WTC11 (cell line): ENCODE results near the gene PRAMEF5.
"Not testable (repeated sequence)": the region's sequence is repeated elsewhere in the genome, so short reads cannot be mapped to it uniquely, and the experiment has no call there.

ENCODE experiments used
- ELF4 ChIP-seq: sonication (generic); formaldehyde crosslinking; IDR thresholded peaks from 2 replicates; pipeline ENCODE4 v1.8.1; 2022; ENCODE audit warnings: low read depth, mild to moderate bottlenecking, moderate library complexity, missing genetic modification reagents
- TF ChIP-seq, protein P1 (sequence below): fragments of 200-600 bp; IDR thresholded peaks from 2 replicates; pipeline ENCODE4 v1.8.0; 2022; ENCODE audit warnings: antibody characterized with exemption
- TF ChIP-seq, protein P2 (sequence below): sonication (generic); formaldehyde crosslinking; IDR thresholded peaks from 2 replicates; pipeline ENCODE4 v1.8.1; 2023; ENCODE audit warnings: mild to moderate bottlenecking, missing genetic modification reagents, moderate library complexity
- TF ChIP-seq, protein P3 (sequence below): fragments of 250-450 bp; sonication (Bioruptor Pico); IDR thresholded peaks from 2 replicates; pipeline ENCODE4 v2.1.2; 2022; ENCODE audit warnings: mild to moderate bottlenecking, moderate library complexity
- TF ChIP-seq, protein P4 (sequence below): sonication (generic); formaldehyde crosslinking; IDR thresholded peaks from 2 replicates; pipeline ENCODE4 v1.8.1; 2023; ENCODE audit warnings: mild to moderate bottlenecking, missing genetic modification reagents, borderline replicate concordance
- TF ChIP-seq, protein P5 (sequence below): sonication (generic); formaldehyde crosslinking; IDR thresholded peaks from 2 replicates; pipeline ENCODE4 v1.8.0; 2023; ENCODE audit warnings: mild to moderate bottlenecking, missing genetic modification reagents

DNA sequence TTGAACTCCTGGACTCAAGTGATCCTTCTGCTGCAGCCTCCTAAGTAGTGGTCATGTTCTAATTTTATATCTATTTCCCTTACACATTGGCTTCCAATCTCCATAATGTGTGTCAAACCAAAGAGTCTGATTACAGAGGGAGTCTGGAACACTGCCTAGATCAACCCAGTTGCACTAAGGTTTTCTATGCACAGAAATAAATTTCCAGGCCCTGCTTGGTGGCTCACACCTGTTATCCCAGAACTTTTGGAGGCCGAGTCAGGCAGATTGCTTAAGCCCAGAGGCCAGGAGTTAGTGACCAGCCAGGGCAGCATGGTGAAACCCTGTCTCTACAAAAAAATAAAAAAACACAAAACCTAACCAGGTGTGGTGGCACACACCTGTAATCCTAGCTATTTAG, 19.9 kb upstream of the PRAMEF5 start:
- TF ChIP-seq, protein P1, sequence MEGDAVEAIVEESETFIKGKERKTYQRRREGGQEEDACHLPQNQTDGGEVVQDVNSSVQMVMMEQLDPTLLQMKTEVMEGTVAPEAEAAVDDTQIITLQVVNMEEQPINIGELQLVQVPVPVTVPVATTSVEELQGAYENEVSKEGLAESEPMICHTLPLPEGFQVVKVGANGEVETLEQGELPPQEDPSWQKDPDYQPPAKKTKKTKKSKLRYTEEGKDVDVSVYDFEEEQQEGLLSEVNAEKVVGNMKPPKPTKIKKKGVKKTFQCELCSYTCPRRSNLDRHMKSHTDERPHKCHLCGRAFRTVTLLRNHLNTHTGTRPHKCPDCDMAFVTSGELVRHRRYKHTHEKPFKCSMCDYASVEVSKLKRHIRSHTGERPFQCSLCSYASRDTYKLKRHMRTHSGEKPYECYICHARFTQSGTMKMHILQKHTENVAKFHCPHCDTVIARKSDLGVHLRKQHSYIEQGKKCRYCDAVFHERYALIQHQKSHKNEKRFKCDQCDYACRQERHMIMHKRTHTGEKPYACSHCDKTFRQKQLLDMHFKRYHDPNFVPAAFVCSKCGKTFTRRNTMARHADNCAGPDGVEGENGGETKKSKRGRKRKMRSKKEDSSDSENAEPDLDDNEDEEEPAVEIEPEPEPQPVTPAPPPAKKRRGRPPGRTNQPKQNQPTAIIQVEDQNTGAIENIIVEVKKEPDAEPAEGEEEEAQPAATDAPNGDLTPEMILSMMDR: not testable (repeated sequence)
- TF ChIP-seq, protein P2, sequence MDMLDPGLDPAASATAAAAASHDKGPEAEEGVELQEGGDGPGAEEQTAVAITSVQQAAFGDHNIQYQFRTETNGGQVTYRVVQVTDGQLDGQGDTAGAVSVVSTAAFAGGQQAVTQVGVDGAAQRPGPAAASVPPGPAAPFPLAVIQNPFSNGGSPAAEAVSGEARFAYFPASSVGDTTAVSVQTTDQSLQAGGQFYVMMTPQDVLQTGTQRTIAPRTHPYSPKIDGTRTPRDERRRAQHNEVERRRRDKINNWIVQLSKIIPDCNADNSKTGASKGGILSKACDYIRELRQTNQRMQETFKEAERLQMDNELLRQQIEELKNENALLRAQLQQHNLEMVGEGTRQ: not testable (repeated sequence)
- TF ChIP-seq, protein P3, sequence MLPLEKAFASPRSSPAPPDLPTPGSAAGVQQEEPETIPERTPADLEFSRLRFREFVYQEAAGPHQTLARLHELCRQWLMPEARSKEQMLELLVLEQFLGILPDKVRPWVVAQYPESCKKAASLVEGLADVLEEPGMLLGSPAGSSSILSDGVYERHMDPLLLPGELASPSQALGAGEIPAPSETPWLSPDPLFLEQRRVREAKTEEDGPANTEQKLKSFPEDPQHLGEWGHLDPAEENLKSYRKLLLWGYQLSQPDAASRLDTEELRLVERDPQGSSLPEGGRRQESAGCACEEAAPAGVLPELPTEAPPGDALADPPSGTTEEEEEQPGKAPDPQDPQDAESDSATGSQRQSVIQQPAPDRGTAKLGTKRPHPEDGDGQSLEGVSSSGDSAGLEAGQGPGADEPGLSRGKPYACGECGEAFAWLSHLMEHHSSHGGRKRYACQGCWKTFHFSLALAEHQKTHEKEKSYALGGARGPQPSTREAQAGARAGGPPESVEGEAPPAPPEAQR (CRISPR knock-in tag): not testable (repeated sequence)
- TF ChIP-seq, protein P4, sequence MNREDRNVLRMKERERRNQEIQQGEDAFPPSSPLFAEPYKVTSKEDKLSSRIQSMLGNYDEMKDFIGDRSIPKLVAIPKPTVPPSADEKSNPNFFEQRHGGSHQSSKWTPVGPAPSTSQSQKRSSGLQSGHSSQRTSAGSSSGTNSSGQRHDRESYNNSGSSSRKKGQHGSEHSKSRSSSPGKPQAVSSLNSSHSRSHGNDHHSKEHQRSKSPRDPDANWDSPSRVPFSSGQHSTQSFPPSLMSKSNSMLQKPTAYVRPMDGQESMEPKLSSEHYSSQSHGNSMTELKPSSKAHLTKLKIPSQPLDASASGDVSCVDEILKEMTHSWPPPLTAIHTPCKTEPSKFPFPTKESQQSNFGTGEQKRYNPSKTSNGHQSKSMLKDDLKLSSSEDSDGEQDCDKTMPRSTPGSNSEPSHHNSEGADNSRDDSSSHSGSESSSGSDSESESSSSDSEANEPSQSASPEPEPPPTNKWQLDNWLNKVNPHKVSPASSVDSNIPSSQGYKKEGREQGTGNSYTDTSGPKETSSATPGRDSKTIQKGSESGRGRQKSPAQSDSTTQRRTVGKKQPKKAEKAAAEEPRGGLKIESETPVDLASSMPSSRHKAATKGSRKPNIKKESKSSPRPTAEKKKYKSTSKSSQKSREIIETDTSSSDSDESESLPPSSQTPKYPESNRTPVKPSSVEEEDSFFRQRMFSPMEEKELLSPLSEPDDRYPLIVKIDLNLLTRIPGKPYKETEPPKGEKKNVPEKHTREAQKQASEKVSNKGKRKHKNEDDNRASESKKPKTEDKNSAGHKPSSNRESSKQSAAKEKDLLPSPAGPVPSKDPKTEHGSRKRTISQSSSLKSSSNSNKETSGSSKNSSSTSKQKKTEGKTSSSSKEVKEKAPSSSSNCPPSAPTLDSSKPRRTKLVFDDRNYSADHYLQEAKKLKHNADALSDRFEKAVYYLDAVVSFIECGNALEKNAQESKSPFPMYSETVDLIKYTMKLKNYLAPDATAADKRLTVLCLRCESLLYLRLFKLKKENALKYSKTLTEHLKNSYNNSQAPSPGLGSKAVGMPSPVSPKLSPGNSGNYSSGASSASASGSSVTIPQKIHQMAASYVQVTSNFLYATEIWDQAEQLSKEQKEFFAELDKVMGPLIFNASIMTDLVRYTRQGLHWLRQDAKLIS (CRISPR knock-in tag): not testable (repeated sequence)
- TF ChIP-seq, protein P5, sequence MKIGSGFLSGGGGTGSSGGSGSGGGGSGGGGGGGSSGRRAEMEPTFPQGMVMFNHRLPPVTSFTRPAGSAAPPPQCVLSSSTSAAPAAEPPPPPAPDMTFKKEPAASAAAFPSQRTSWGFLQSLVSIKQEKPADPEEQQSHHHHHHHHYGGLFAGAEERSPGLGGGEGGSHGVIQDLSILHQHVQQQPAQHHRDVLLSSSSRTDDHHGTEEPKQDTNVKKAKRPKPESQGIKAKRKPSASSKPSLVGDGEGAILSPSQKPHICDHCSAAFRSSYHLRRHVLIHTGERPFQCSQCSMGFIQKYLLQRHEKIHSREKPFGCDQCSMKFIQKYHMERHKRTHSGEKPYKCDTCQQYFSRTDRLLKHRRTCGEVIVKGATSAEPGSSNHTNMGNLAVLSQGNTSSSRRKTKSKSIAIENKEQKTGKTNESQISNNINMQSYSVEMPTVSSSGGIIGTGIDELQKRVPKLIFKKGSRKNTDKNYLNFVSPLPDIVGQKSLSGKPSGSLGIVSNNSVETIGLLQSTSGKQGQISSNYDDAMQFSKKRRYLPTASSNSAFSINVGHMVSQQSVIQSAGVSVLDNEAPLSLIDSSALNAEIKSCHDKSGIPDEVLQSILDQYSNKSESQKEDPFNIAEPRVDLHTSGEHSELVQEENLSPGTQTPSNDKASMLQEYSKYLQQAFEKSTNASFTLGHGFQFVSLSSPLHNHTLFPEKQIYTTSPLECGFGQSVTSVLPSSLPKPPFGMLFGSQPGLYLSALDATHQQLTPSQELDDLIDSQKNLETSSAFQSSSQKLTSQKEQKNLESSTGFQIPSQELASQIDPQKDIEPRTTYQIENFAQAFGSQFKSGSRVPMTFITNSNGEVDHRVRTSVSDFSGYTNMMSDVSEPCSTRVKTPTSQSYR (CRISPR knock-in tag): not testable (repeated sequence)
- not testable (repeated sequence) for TF ChIP-seq ELF4 (CRISPR knock-in tag)
